Endothelial cell of umbilical vein (primary cell): ENCODE results near the gene MAGEC1. TPM values are rescaled to one million over a fixed set of nuclear protein-coding genes. Genes with fewer than 3 reads are reported as not detected.

Experiments
- BruUV-seq: library from RNA; stranded (reverse); fragments of 400-500 nt; replicated peaks from 2 replicates; lab custom pipeline; 2021; lab: Mats Ljungman, UMichigan
- CTCF ChIA-PET: fragments of 300-600, 350-600 bp; sonication (Branson Sonifier 250); formaldehyde crosslinking; loops from one replicate; lab custom pipeline; 2021; ENCODE audit warnings: antibody characterized with exemption, inconsistent platforms; lab: Charles Lee
- POLR2A ChIA-PET: fragments of 300-600, 350-600 bp; sonication (Branson Sonifier 250); formaldehyde crosslinking; loops from one replicate; lab custom pipeline; 2021; ENCODE audit warnings: antibody characterized with exemption, inconsistent platforms; lab: Charles Lee
- DNase-seq: peaks from one replicate; pipeline ENCODE4 v3.0.0-alpha.2; 2011; ENCODE audit warnings: low read depth, low spot score
- FAIRE-seq: peaks from 2 replicates; lab custom pipeline; 2011; peaks lifted over from hg19 to GRCh38; lab: Jason Lieb, UNC
- H2AFZ ChIP-seq: 2 replicates; pipeline ENCODE4 v1.6.0; 2012; ENCODE audit warnings: low read depth, low read length, control low read depth, inconsistent platforms
- H3K27ac ChIP-seq: 2 replicates; pipeline ENCODE4 v1.5.1; 2011; ENCODE audit warnings: low read depth, mild to moderate bottlenecking, control low read depth, low read length, moderate library complexity; ENCODE audit not compliant: insufficient read depth
- H3K27me3 ChIP-seq, 2 experiments: 2 replicates each; pipeline versions ENCODE4 v1.6.0 to v1.6.1; 2011; ENCODE audit warnings: low read length in 2 of 2, mixed read lengths in 1 of 2; ENCODE audit not compliant: control insufficient read depth in 2 of 2, insufficient read depth in 2 of 2
- H3K36me3 ChIP-seq, 2 experiments: 2 replicates in 1 of 2; 3 replicates in 1 of 2; pipeline ENCODE4 v1.5.1; 2011; ENCODE audit warnings: low read length in 2 of 2, mild to moderate bottlenecking in 1 of 2, moderate library complexity in 1 of 2; ENCODE audit not compliant: control insufficient read depth in 2 of 2, insufficient read depth in 2 of 2; ENCODE audit errors: extremely low read depth in 1 of 2
- H3K4me1 ChIP-seq: 3 replicates; pipeline ENCODE4 v1.5.1; 2011; ENCODE audit warnings: mild to moderate bottlenecking, low read length; ENCODE audit not compliant: control insufficient read depth, insufficient read depth; ENCODE audit errors: extremely low read depth
- H3K4me2 ChIP-seq: 2 replicates; pipeline ENCODE4 v1.6.1; 2011; ENCODE audit warnings: low read length, control low read depth, mixed read lengths; ENCODE audit not compliant: insufficient read depth
- H3K4me3 ChIP-seq, 3 experiments: fragments of 200-600 bp in 1 of 3; sonication (generic), shearing (Covaris generic) in 1 of 3; replicated peaks in 1 of 3; 2 replicates each; pipeline ENCODE4 v1.5.1; 2011 to 2016; ENCODE audit warnings: control low read depth in 3 of 3, low read length in 3 of 3, mild to moderate bottlenecking in 2 of 3, inconsistent platforms in 1 of 3, low read depth in 1 of 3, moderate library complexity in 1 of 3; ENCODE audit not compliant: insufficient read depth in 1 of 3
- H3K79me2 ChIP-seq: 2 replicates; pipeline ENCODE4 v1.6.0; 2012; ENCODE audit warnings: low read length, inconsistent platforms; ENCODE audit not compliant: control insufficient read depth, insufficient read depth
- H3K9ac ChIP-seq: replicated peaks from 2 replicates; pipeline ENCODE3; 2011; ENCODE audit warnings: low read length, control low read depth; ENCODE audit not compliant: insufficient read depth; ENCODE audit errors: extremely low read depth
- H3K9me1 ChIP-seq: replicated peaks from 3 replicates; pipeline ENCODE4 v1.6.0; 2011; ENCODE audit warnings: mild to moderate bottlenecking, low read length; ENCODE audit not compliant: control insufficient read depth, insufficient read depth; ENCODE audit errors: extremely low read depth
- H3K9me3 ChIP-seq: replicated peaks from 2 replicates; pipeline ENCODE4 v1.5.1; 2012; ENCODE audit warnings: low read length, inconsistent platforms; ENCODE audit not compliant: control insufficient read depth, insufficient read depth
- H4K20me1 ChIP-seq: replicated peaks from 2 replicates; pipeline ENCODE3; 2011; ENCODE audit warnings: mild to moderate bottlenecking, low read length; ENCODE audit not compliant: control insufficient read depth, insufficient read depth; ENCODE audit errors: extremely low read depth
- EZH2 ChIP-seq: IDR thresholded peaks from 2 replicates; pipeline ENCODE4 v1.6.1; 2012; ENCODE audit warnings: borderline replicate concordance, low read depth, mild to moderate bottlenecking, moderate library complexity, low read length, inconsistent platforms; ENCODE audit not compliant: severe bottlenecking
- FOS ChIP-seq: IDR thresholded peaks from 2 replicates; pipeline ENCODE4 v1.6.1; 2011; ENCODE audit warnings: mild to moderate bottlenecking, low read length, moderate library complexity, borderline replicate concordance; ENCODE audit not compliant: insufficient read depth
- GATA2 ChIP-seq: IDR thresholded peaks from 2 replicates; pipeline ENCODE4 v1.7.0; 2011; ENCODE audit warnings: low read depth, mild to moderate bottlenecking, moderate library complexity, mixed read lengths, low read length; ENCODE audit not compliant: insufficient read length, insufficient read depth
- JUN ChIP-seq: IDR thresholded peaks from 2 replicates; pipeline ENCODE4 v1.6.1; 2011; ENCODE audit warnings: borderline replicate concordance, low read depth; ENCODE audit not compliant: insufficient read length, insufficient read depth
- MYC ChIP-seq: IDR thresholded peaks from one replicate; pipeline ENCODE4 v1.6.1; 2011; ENCODE audit warnings: mild to moderate bottlenecking, low read depth, low read length
- POLR2A ChIP-seq: IDR thresholded peaks from 2 replicates; pipeline ENCODE4 v1.6.1; 2012; ENCODE audit warnings: low read depth, mild to moderate bottlenecking, control low read depth, low read length
- POLR2AphosphoS5 ChIP-seq: IDR thresholded peaks from 2 replicates; pipeline ENCODE4 v1.6.1; 2012; ENCODE audit warnings: low read depth, mild to moderate bottlenecking, control low read depth, low read length, moderate library complexity; ENCODE audit not compliant: insufficient read depth
- dilution Hi-C: fragments of 300-500 bp; cut with MboI; formaldehyde crosslinking; loops from one replicate; pipeline ENCODE4 v1.15.0; 2019; ENCODE audit warnings: low sequenced_read_pairs; ENCODE audit not compliant: extremely low pct_ligation_motif_present
- intact Hi-C: fragments of 100-400 bp; cut with micrococcal nuclease; formaldehyde crosslinking; loops from one replicate; pipeline ENCODE4 v1.10.0; 2022
- polyA plus RNA-seq, 4 experiments: library from polyadenylated mRNA; depleted of rRNA in 3 of 4; stranded (reverse) in 3 of 4; unstranded in 1 of 4; fragments of >200 nt; gene quantifications; 2 replicates each; pipeline versions ENCODE4 v1.2.1 to v1.2.3, GENCODE V29; 2011 to 2012; ENCODE audit warnings: missing spikeins in 1 of 4
- total RNA-seq: library from RNA; stranded (reverse); gene quantifications from 2 replicates; pipeline ENCODE4 v1.2.3, GENCODE V29; 2021
- TF ChIP-seq, protein P1 (sequence below): IDR thresholded peaks from 2 replicates; pipeline ENCODE4 v1.6.1; 2011; ENCODE audit not compliant: insufficient read depth, insufficient read length
- TF ChIP-seq, protein P2 (sequence below), 2 donors: IDR thresholded peaks; 1 replicate in 1 of 2; 2 replicates in 1 of 2; pipeline ENCODE4 v1.5.1; 2011; ENCODE audit warnings: low read length in 2 of 2, mild to moderate bottlenecking in 2 of 2, moderate library complexity in 2 of 2, control low read depth in 1 of 2, inconsistent platforms in 1 of 2, low read depth in 1 of 2; ENCODE audit not compliant: insufficient read depth in 1 of 2; ENCODE audit errors: extremely low read depth in 1 of 2

MAGEC1 gene
- total and polyA plus RNA-seq, 2 donors (not counting 3 experiments of a cell fraction or from before 2014, with no cell fraction given), result not detected

DNA sequence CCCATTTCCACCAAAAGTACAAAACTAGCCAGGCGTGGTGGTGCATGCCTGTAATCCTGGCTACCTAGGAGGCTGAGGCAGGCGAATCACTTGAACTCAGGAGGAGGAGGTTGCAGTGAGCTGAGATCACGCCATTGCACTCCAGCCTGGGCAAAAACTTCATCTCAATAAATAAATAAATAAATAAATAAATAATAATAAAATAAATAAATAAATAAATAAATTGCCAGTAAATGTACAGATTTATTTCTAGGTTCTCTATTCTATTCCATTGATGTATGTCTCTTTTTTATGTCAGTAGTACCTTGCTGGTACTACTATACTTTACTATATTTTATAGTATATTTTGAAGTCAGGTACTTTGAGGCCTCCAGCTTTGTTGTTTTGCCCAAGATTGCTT lies 43.7 kb downstream of the MAGEC1 start:
- Histone ChIP-seq H3K4me1 (no peaks in the 10 kb centered on the region), H3K27ac (no peak overlapping the region), H4K20me1 (no peaks in the 10 kb centered on the region), H3K9ac (no peak overlapping the region), H3K9me3 (no peaks in the 10 kb centered on the region), H3K36me3 (no peaks in the 10 kb centered on the region), H3K4me3 (no peak overlapping the region), H3K9me1 (no peaks in the 10 kb centered on the region), H3K27me3 (no peaks in the 10 kb centered on the region), H2AFZ (no peak overlapping the region), H3K79me2 (no peaks in the 10 kb centered on the region), H3K4me2 (no peak overlapping the region)
- ChIA-PET POLR2A (no interaction called here), CTCF (no interaction called here)
- DNase-seq (no peak), FAIRE-seq (no peak)
- no TSS peak for BruUV-seq
- TF ChIP-seq, protein P1, sequence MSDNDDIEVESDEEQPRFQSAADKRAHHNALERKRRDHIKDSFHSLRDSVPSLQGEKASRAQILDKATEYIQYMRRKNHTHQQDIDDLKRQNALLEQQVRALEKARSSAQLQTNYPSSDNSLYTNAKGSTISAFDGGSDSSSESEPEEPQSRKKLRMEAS, result no peak
- TF ChIP-seq GATA2, result no peak
- TF ChIP-seq JUN, result no peak
- TF ChIP-seq POLR2AphosphoS5, result no peak
- TF ChIP-seq POLR2A, result no peak
- no peak for TF ChIP-seq MYC
- TF ChIP-seq, protein P2, sequence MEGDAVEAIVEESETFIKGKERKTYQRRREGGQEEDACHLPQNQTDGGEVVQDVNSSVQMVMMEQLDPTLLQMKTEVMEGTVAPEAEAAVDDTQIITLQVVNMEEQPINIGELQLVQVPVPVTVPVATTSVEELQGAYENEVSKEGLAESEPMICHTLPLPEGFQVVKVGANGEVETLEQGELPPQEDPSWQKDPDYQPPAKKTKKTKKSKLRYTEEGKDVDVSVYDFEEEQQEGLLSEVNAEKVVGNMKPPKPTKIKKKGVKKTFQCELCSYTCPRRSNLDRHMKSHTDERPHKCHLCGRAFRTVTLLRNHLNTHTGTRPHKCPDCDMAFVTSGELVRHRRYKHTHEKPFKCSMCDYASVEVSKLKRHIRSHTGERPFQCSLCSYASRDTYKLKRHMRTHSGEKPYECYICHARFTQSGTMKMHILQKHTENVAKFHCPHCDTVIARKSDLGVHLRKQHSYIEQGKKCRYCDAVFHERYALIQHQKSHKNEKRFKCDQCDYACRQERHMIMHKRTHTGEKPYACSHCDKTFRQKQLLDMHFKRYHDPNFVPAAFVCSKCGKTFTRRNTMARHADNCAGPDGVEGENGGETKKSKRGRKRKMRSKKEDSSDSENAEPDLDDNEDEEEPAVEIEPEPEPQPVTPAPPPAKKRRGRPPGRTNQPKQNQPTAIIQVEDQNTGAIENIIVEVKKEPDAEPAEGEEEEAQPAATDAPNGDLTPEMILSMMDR (IDR thresholded peaks at IDR 0.05; ENCODE audit: extremely low read depth in 1 of 2, insufficient read depth in 1 of 2, low read depth in 1 of 2, low read length in 2 of 2), result no peak
- no peak for TF ChIP-seq EZH2
- no peak for TF ChIP-seq FOS
- dilution Hi-C loops (no loop called here), intact Hi-C loops (no loop called here)
